Glutamatergic neuron (in vitro differentiated cells): Measurements from ENCODE around the gene ACHE. TPM values are rescaled to one million over a fixed set of nuclear protein-coding genes. Genes with fewer than 3 reads are reported as not detected.
"Not testable (repeated sequence)": the region's sequence is repeated elsewhere in the genome, so short reads cannot be mapped to it uniquely, and the experiment has no call there.

ENCODE experiments used
- DNase-seq: peaks from one replicate; pipeline ENCODE4 v3.0.0; 2022
- H3K27ac Mint-ChIP-seq: one replicate; pipeline ENCODE4 v1.8.0; 2020; ENCODE audit warnings: mild to moderate bottlenecking, mixed read lengths, inconsistent platforms; ENCODE audit not compliant: unreplicated experiment
- H3K27me3 Mint-ChIP-seq: one replicate; pipeline ENCODE4 v1.8.0; 2020; ENCODE audit warnings: mild to moderate bottlenecking, moderate library complexity, mixed read lengths, inconsistent platforms; ENCODE audit not compliant: unreplicated experiment
- H3K36me3 Mint-ChIP-seq: one replicate; pipeline ENCODE4 v1.8.0; 2020; ENCODE audit warnings: mild to moderate bottlenecking, mixed read lengths, inconsistent platforms; ENCODE audit not compliant: unreplicated experiment
- H3K4me1 Mint-ChIP-seq: one replicate; pipeline ENCODE4 v1.8.0; 2020; ENCODE audit warnings: mild to moderate bottlenecking, low read depth, mixed read lengths, inconsistent platforms; ENCODE audit not compliant: unreplicated experiment
- H3K4me3 Mint-ChIP-seq: one replicate; pipeline ENCODE4 v1.8.0; 2020; ENCODE audit warnings: mild to moderate bottlenecking, mixed read lengths, inconsistent platforms; ENCODE audit not compliant: unreplicated experiment
- H3K9me3 Mint-ChIP-seq: one replicate; pipeline ENCODE4 v1.8.0; 2020; ENCODE audit warnings: mild to moderate bottlenecking, moderate library complexity, mixed read lengths, inconsistent platforms; ENCODE audit not compliant: unreplicated experiment
- total RNA-seq: library from RNA; stranded (reverse); fragmentation: NEBNext Ultra II Directional; extraction: Animal tissue kit (Norgen Biotek cat#: 25700); gene quantifications from one replicate; pipeline ENCODE4 v1.2.1, GENCODE V29; 2021; ENCODE audit not compliant: unreplicated experiment
- TF ChIP-seq, protein P1 (sequence below): fragments of 200-600 bp; sonication (generic); IDR thresholded peaks from one replicate; pipeline ENCODE4 v1.5.0; 2021; ENCODE audit not compliant: partially characterized antibody, unreplicated experiment

ACHE gene
- total RNA-seq, 1 donor from 2014 or later: 30.0 TPM

DNA sequence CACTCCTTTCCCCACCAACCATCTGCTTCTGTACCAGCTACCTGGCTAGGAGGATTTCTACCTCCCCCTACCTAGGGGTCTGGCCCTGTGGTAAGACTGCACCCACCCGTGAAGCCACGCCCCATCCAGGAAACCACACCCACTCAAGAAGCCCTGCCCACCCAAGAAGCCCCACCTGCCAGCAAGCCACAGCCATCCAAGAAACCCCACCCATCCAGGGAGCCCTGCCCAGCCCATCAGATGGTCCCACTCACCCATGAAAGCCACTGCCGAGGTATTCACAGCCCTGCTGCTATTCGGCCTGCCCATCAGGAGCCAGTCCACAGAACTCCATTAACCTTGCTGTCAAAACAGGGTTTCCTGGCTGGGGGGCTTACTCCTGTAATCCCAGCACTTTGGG lies 38.0 kb upstream of the ACHE start:
- Mint-ChIP-seq H3K27ac (no peak overlapping the region), H3K4me3 (no peak overlapping the region), H3K36me3 (peaks cover 9% of the 10 kb centered on the region), H3K27me3 (peaks cover 2% of the 10 kb centered on the region), H3K4me1 (no peaks in the 10 kb centered on the region), H3K9me3 (peaks cover 8% of the 10 kb centered on the region)
- TF ChIP-seq, protein P1, sequence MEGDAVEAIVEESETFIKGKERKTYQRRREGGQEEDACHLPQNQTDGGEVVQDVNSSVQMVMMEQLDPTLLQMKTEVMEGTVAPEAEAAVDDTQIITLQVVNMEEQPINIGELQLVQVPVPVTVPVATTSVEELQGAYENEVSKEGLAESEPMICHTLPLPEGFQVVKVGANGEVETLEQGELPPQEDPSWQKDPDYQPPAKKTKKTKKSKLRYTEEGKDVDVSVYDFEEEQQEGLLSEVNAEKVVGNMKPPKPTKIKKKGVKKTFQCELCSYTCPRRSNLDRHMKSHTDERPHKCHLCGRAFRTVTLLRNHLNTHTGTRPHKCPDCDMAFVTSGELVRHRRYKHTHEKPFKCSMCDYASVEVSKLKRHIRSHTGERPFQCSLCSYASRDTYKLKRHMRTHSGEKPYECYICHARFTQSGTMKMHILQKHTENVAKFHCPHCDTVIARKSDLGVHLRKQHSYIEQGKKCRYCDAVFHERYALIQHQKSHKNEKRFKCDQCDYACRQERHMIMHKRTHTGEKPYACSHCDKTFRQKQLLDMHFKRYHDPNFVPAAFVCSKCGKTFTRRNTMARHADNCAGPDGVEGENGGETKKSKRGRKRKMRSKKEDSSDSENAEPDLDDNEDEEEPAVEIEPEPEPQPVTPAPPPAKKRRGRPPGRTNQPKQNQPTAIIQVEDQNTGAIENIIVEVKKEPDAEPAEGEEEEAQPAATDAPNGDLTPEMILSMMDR: no peak
- DNase-seq: no peak

- H3K27ac Mint-ChIP-seq: no peak overlapping the region
- TF ChIP-seq, protein P1: no peak
- no peak overlapping the region for H3K4me3 Mint-ChIP-seq
- H3K27me3 Mint-ChIP-seq: no peaks in the 10 kb centered on the region
- H3K9me3 Mint-ChIP-seq: peaks cover 4% of the 10 kb centered on the region
- H3K36me3 Mint-ChIP-seq: peaks cover 9% of the 10 kb centered on the region
- no peak for DNase-seq
- no peaks in the 10 kb centered on the region for H3K4me1 Mint-ChIP-seq
Observed at GRCh38 chr7:100929808-100930174, 34.1 kb upstream of the ACHE start.

- H3K36me3 Mint-ChIP-seq, H3K4me1 Mint-ChIP-seq, H3K9me3 Mint-ChIP-seq, H3K27me3 Mint-ChIP-seq, H3K4me3 Mint-ChIP-seq, DNase-seq, H3K27ac Mint-ChIP-seq: not testable (repeated sequence)
Observed at GRCh38 chr7:100923616-100924015, 27.9 kb upstream of the ACHE start.

DNA sequence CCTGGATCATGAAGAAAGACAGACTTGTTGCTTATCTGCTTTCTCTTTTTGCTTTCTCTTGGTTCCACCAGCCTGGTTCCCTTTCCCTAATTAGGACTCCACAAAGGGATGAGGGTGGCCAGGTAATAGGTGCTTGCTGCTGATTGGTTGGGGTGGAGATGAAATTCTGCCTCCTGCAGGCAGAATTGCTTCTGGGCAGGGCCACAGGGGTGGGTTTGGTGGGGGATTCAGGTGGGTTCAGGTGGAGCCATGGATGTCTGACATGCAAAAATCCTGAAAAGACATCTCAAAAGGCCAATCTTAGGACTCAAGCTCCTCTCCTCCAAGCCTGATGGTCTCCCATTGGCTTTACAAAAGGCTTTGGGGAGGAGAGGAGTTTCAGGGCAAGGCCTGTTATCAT lies 25.4 kb upstream of the ACHE start:
- H3K27ac Mint-ChIP-seq: no peak overlapping the region
- DNase-seq: no peak
- H3K4me1 Mint-ChIP-seq: no peaks in the 10 kb centered on the region
- no peak overlapping the region for H3K4me3 Mint-ChIP-seq
- peaks cover 5% of the 10 kb centered on the region for H3K27me3 Mint-ChIP-seq
- no peaks in the 10 kb centered on the region for H3K9me3 Mint-ChIP-seq
- TF ChIP-seq, protein P1: no peak
- no peaks in the 10 kb centered on the region for H3K36me3 Mint-ChIP-seq

- H3K4me1 Mint-ChIP-seq, H3K27ac Mint-ChIP-seq, H3K36me3 Mint-ChIP-seq, DNase-seq, H3K27me3 Mint-ChIP-seq, H3K4me3 Mint-ChIP-seq, H3K9me3 Mint-ChIP-seq: not testable (repeated sequence)
Observed at GRCh38 chr7:100919779-100920437, 24.2 kb upstream of the ACHE start.

DNA sequence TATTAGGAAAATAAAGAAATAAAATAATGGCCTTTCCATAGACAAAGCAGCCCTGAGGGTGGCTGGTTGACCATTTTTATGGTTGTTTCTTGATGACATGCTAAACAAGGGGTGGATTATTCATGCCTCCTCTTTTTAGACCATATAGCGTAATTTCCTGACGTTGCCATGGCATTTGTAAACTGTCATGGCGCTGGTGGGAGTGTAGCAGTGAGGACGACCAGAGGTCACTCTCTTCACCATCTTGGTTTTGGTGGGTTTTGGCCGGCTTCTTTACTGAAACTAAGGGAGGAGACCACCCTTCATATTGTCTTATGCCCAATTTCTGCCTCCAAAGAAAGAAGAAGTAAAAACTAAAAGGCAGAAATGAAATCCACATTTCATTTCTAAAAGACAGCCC lies 23.6 kb upstream of the ACHE start:
- not testable (repeated sequence) for H3K4me3 Mint-ChIP-seq, H3K27ac Mint-ChIP-seq, H3K36me3 Mint-ChIP-seq, H3K27me3 Mint-ChIP-seq, H3K4me1 Mint-ChIP-seq, H3K9me3 Mint-ChIP-seq, DNase-seq
